PC-3 (cell line): Measurements from ENCODE around the gene CYP11A1. TPM values are rescaled to one million over a fixed set of nuclear protein-coding genes. Genes with fewer than 3 reads are reported as not detected.

Experiments
- ATAC-seq: fragments of 200-7000 bp; cut with Tn5 transposase; 2 replicates; pipeline ENCODE4 v1.9.1; 2020; ENCODE audit warnings: mild to moderate bottlenecking, moderate library complexity
- BruUV-seq: library from RNA; stranded (reverse); fragments of 400-500 nt; replicated peaks from 2 replicates; lab custom pipeline; 2021; lab: Mats Ljungman, UMichigan
- CTCF ChIA-PET: fragments of 300-600 bp; sonication (Branson Sonifier 250); formaldehyde crosslinking; loops from one replicate; lab custom pipeline; 2022; ENCODE audit warnings: antibody characterized with exemption; lab: Charles Lee
- POLR2A ChIA-PET: fragments of 300-600 bp; sonication (Branson Sonifier 250); formaldehyde crosslinking; loops from one replicate; lab custom pipeline; 2022; ENCODE audit warnings: antibody characterized with exemption; ENCODE audit not compliant: unreplicated experiment; lab: Charles Lee
- DNase-seq: peaks from one replicate; pipeline ENCODE4 v3.0.0-alpha.2; 2015
- H2AFZ ChIP-seq: fragments of 300-600 bp; sonication (generic); 2 replicates; pipeline ENCODE4 v1.6.0; 2016; ENCODE audit warnings: antibody characterized with exemption, low read length
- H3F3A ChIP-seq: fragments of 300-600 bp; sonication (generic); one replicate; pipeline ENCODE4 v1.6.0; 2017; ENCODE audit warnings: antibody characterized with exemption, low read length, control low read depth, mild to moderate bottlenecking; ENCODE audit not compliant: unreplicated experiment
- H3K27ac ChIP-seq: fragments of 300-600 bp; sonication (generic); 2 replicates; pipeline ENCODE4 v1.5.1; 2016; ENCODE audit warnings: mild to moderate bottlenecking, low read length
- H3K27me3 ChIP-seq: fragments of 300-600 bp; sonication (generic); 2 replicates; pipeline ENCODE4 v1.6.1; 2016; ENCODE audit warnings: low read length, mixed read lengths
- H3K36me3 ChIP-seq: fragments of 300-600 bp; sonication (generic); 2 replicates; pipeline ENCODE4 v1.6.1; 2016; ENCODE audit warnings: low read depth, mixed run types, low read length, mixed read lengths
- H3K4me1 ChIP-seq: fragments of 300-600 bp; sonication (generic); 2 replicates; pipeline ENCODE4 v1.5.1; 2016; ENCODE audit warnings: low read length; ENCODE audit not compliant: insufficient read depth
- H3K4me2 ChIP-seq: fragments of 300-600 bp; sonication (generic); 2 replicates; pipeline ENCODE4 v1.6.0; 2016; ENCODE audit warnings: low read length
- H3K4me3 ChIP-seq: fragments of 300-600 bp; sonication (generic); 2 replicates; pipeline ENCODE4 v1.5.1; 2016; ENCODE audit warnings: mild to moderate bottlenecking, low read length, mixed read lengths
- H3K79me2 ChIP-seq: fragments of 300-600 bp; sonication (generic); 2 replicates; pipeline ENCODE4 v1.6.1; 2017; ENCODE audit warnings: low read length, mixed read lengths
- H3K9ac ChIP-seq: fragments of 300-600 bp; sonication (generic); 2 replicates; pipeline ENCODE4 v1.6.0; 2016; ENCODE audit warnings: mild to moderate bottlenecking, low read length
- H3K9me2 ChIP-seq: fragments of 300-600 bp; sonication (generic); replicated peaks from 2 replicates; pipeline ENCODE4 v1.6.1; 2016; ENCODE audit warnings: mixed run types, low read length, mixed read lengths
- H3K9me3 ChIP-seq: fragments of 300-600 bp; sonication (generic); 2 replicates; pipeline ENCODE4 v1.6.1; 2016; ENCODE audit warnings: low read length, mixed read lengths
- H4K20me1 ChIP-seq: fragments of 300-600 bp; sonication (generic); 2 replicates; pipeline ENCODE4 v1.6.1; 2016; ENCODE audit warnings: low read length, mixed read lengths
- CTCF ChIP-seq: fragments of 300-600 bp; sonication (generic); conservative IDR thresholded peaks from 2 replicates; pipeline ENCODE4 v1.5.1; 2017; ENCODE audit warnings: antibody characterized with exemption, low read depth, mild to moderate bottlenecking, low read length
- EZH2 ChIP-seq: fragments of 300-600 bp; sonication (generic); IDR thresholded peaks from one replicate; pipeline ENCODE4 v1.6.1; 2017; ENCODE audit warnings: antibody characterized with exemption, mild to moderate bottlenecking, low read length; ENCODE audit not compliant: unreplicated experiment
- EZH2phosphoT487 ChIP-seq: fragments of 300-600 bp; sonication (generic); IDR thresholded peaks from 2 replicates; pipeline ENCODE4 v1.6.1; 2018; ENCODE audit warnings: mild to moderate bottlenecking, antibody characterized with exemption, low read length, borderline replicate concordance
- intact Hi-C: fragments of 100-400 bp; cut with micrococcal nuclease; formaldehyde crosslinking; loops from 2 replicates; pipeline ENCODE4 v1.9.0; 2023
- total RNA-seq: library from RNA; depleted of rRNA; stranded (reverse); fragments of >200 nt; gene quantifications from 2 replicates; pipeline ENCODE4 v1.2.3, GENCODE V29; 2014

CYP11A1 gene
- total RNA-seq, 1 experiment from 2014 or later = 0.18 TPM

GRCh38 chr15:74347757-74348250 lies 19.6 kb downstream of the CYP11A1 start:
- Histone ChIP-seq H2AFZ (no peak overlapping the region), H3K4me1 (peaks cover 4% of the 10 kb centered on the region; the same call in 1 of the 2 replicates), H3K9ac (no peak overlapping the region), H3K36me3 (no peaks in the 10 kb centered on the region), H3K27me3 (no peaks in the 10 kb centered on the region), H4K20me1 (no peaks in the 10 kb centered on the region), H3K27ac (no peak overlapping the region), H3K9me3 (no peaks in the 10 kb centered on the region), H3K9me2 (no peaks in the 10 kb centered on the region), H3K4me2 (no peak overlapping the region), H3F3A (no peaks in the 10 kb centered on the region), H3K79me2 (no peaks in the 10 kb centered on the region), H3K4me3 (no peak overlapping the region)
- BruUV-seq = no TSS peak
- no peak for DNase-seq
- CTCF ChIA-PET = no interaction called here
- intact Hi-C loops = no loop called here
- ATAC-seq = no peak
- no peak for TF ChIP-seq CTCF
- no peak for TF ChIP-seq EZH2
- TF ChIP-seq EZH2phosphoT487 = no peak
- POLR2A ChIA-PET = no interaction called here

- DNase-seq (no peak), ATAC-seq (no peak)
- Histone ChIP-seq H3K27ac (no peak overlapping the region), H3K4me3 (no peak overlapping the region), H3K79me2 (no peaks in the 10 kb centered on the region), H3K4me2 (no peak overlapping the region), H3K27me3 (no peaks in the 10 kb centered on the region), H3K9me2 (no peaks in the 10 kb centered on the region), H3K36me3 (no peaks in the 10 kb centered on the region), H3K9me3 (no peaks in the 10 kb centered on the region), H3K4me1 (peaks cover 7% of the 10 kb centered on the region; the same call in 1 of the 2 replicates), H3F3A (no peaks in the 10 kb centered on the region), H3K9ac (no peak overlapping the region), H4K20me1 (no peaks in the 10 kb centered on the region), H2AFZ (no peak overlapping the region)
- no peak for TF ChIP-seq CTCF
- no peak for TF ChIP-seq EZH2phosphoT487
- no peak for TF ChIP-seq EZH2
- intact Hi-C loops = no loop called here
- ChIA-PET POLR2A (no interaction called here), CTCF (no interaction called here)
- no TSS peak for BruUV-seq
These were observed 22.4 kb downstream of the CYP11A1 start for GRCh38 chr15:74345051-74345450.

- intact Hi-C loops = no loop called here
- Histone ChIP-seq H3K4me2 (no peak overlapping the region), H2AFZ (no peak overlapping the region), H3K9me2 (no peaks in the 10 kb centered on the region), H3K27ac (no peak overlapping the region), H3K9me3 (no peaks in the 10 kb centered on the region), H3K27me3 (no peaks in the 10 kb centered on the region), H3K9ac (no peak overlapping the region), H4K20me1 (no peaks in the 10 kb centered on the region), H3K4me3 (no peak overlapping the region), H3K36me3 (no peaks in the 10 kb centered on the region), H3K79me2 (no peaks in the 10 kb centered on the region), H3K4me1 (peaks cover 10% of the 10 kb centered on the region; the same call in 1 of the 2 replicates), H3F3A (no peaks in the 10 kb centered on the region)
- TF ChIP-seq EZH2 = no peak
- TF ChIP-seq CTCF = no peak
- no peak for TF ChIP-seq EZH2phosphoT487
- CTCF ChIA-PET = no interaction called here
- POLR2A ChIA-PET = no interaction called here
- no peak for DNase-seq
- BruUV-seq = no TSS peak
- ATAC-seq = no peak
These were observed 23.7 kb downstream of the CYP11A1 start for GRCh38 chr15:74343797-74344127.
